ENCODE measurements around the gene CARD11.

CARD11 gene

GRCh38 chr7:2979951-2980350 lies 63.7 kb downstream of the CARD11 start:
- no peak for DNase-seq

- DNase-seq: no peak
Observed at GRCh38 chr7:2979201-2979631, 64.5 kb downstream of the CARD11 start.

- DNase-seq: no peak
Observed at GRCh38 chr7:2978408-2978807, 65.3 kb downstream of the CARD11 start.

- no peak for DNase-seq
Observed at GRCh38 chr7:2975821-2976371, 67.8 kb downstream of the CARD11 start.

- DNase-seq: no peak
Observed at GRCh38 chr7:2974093-2974819, 69.4 kb downstream of the CARD11 start.

GRCh38 chr7:2972835-2973161 lies 70.9 kb downstream of the CARD11 start:
- DNase-seq: no peak

GRCh38 chr7:2971914-2972834 lies 71.5 kb downstream of the CARD11 start:
- no peak for DNase-seq

- no peak for DNase-seq
Observed at GRCh38 chr7:2970861-2971260, 72.8 kb downstream of the CARD11 start.

GRCh38 chr7:2970307-2970664 lies 73.4 kb downstream of the CARD11 start:
- no peak for DNase-seq

GRCh38 chr7:2969398-2970306 lies 74.0 kb downstream of the CARD11 start:
- no peak for DNase-seq

GRCh38 chr7:2968616-2969397 lies 74.9 kb downstream of the CARD11 start:
- no peak for DNase-seq

- DNase-seq: no peak
Observed at GRCh38 chr7:2968176-2968575, 75.5 kb downstream of the CARD11 start.

- no peak for DNase-seq
Observed at GRCh38 chr7:2967705-2968104, 76.0 kb downstream of the CARD11 start.

- DNase-seq: no peak
Observed at GRCh38 chr7:2967253-2967652, 76.4 kb downstream of the CARD11 start.

- no peak for DNase-seq
Observed at GRCh38 chr7:2966466-2967078, 77.1 kb downstream of the CARD11 start.

- DNase-seq: no peak
Observed at GRCh38 chr7:2965745-2966270, 77.9 kb downstream of the CARD11 start.

- DNase-seq: no peak
Observed at GRCh38 chr7:2965301-2965700, 78.4 kb downstream of the CARD11 start.

GRCh38 chr7:2964208-2964607 lies 79.5 kb downstream of the CARD11 start:
- DNase-seq: no peak

- DNase-seq: no peak
Observed at GRCh38 chr7:2962865-2963264, 80.8 kb downstream of the CARD11 start.

- DNase-seq: no peak
Observed at GRCh38 chr7:2959828-2960599, 83.7 kb downstream of the CARD11 start.
